ENCODE results near the gene KHNYN.

Gene KHNYN

GRCh38 chr14:24418492-24418873, 11.3 kb upstream of the KHNYN start:
- in situ Hi-C loops (cut with HindIII; ENCODE audit: low sequenced_read_pairs), result loop anchor here (5.0 kb wide), 1 partner anchor 51 kb away; the partner anchor contains the start of gene NFATC4

GRCh38 chr14:24422261-24422660, 7.5 kb upstream of the KHNYN start:
- in situ Hi-C loops (cut with HindIII; ENCODE audit: low sequenced_read_pairs), result loop anchor here (5.0 kb wide), 1 partner anchor 100 kb away; no protein-coding TSS in a partner anchor

GRCh38 chr14:24422694-24423601, 6.8 kb upstream of the KHNYN start:
- in situ Hi-C loops (cut with HindIII; ENCODE audit: low sequenced_read_pairs), result loop anchor here (5.0 kb wide), 1 partner anchor 101 kb away; no protein-coding TSS in a partner anchor

GRCh38 chr14:24425704-24426103, 4.0 kb upstream of the KHNYN start:
- in situ Hi-C loops (cut with HindIII; ENCODE audit: low sequenced_read_pairs), result no loop called here

- in situ Hi-C loops (cut with HindIII; ENCODE audit: low sequenced_read_pairs), result no loop called here
Observed at GRCh38 chr14:24426150-24426911, 3.4 kb upstream of the KHNYN start.

- in situ Hi-C loops (cut with HindIII; ENCODE audit: low sequenced_read_pairs), result no loop called here
Observed at GRCh38 chr14:24426912-24427536, 2.7 kb upstream of the KHNYN start.

GRCh38 chr14:24427537-24428508, 1.9 kb upstream of the KHNYN start:
- in situ Hi-C loops (cut with HindIII; ENCODE audit: low sequenced_read_pairs), result no loop called here

- in situ Hi-C loops (cut with HindIII; ENCODE audit: low sequenced_read_pairs), result no loop called here
Observed at GRCh38 chr14:24428628-24429394, 943 bp upstream of the KHNYN start.

GRCh38 chr14:24430143-24430681, 458 bp downstream of the KHNYN start:
- in situ Hi-C loops (cut with HindIII; ENCODE audit: low sequenced_read_pairs), result no loop called here

GRCh38 chr14:24430682-24431568, 1.2 kb downstream of the KHNYN start:
- in situ Hi-C loops (cut with HindIII; ENCODE audit: low sequenced_read_pairs), result no loop called here

GRCh38 chr14:24431569-24432258, 2.0 kb downstream of the KHNYN start:
- in situ Hi-C loops (cut with HindIII; ENCODE audit: low sequenced_read_pairs), result no loop called here

- in situ Hi-C loops (cut with HindIII; ENCODE audit: low sequenced_read_pairs), result no loop called here
Observed at GRCh38 chr14:24432259-24433131, 2.7 kb downstream of the KHNYN start.

- in situ Hi-C loops (cut with HindIII; ENCODE audit: low sequenced_read_pairs), result no loop called here
Observed at GRCh38 chr14:24434036-24434435, 4.3 kb downstream of the KHNYN start.

GRCh38 chr14:24434676-24435075, 4.9 kb downstream of the KHNYN start:
- in situ Hi-C loops (cut with HindIII; ENCODE audit: low sequenced_read_pairs), result loop anchor here (5.0 kb wide), 1 partner anchor 97 kb away; the partner anchor contains the start of genes ADCY4 and RIPK3

GRCh38 chr14:24435192-24435810, 5.5 kb downstream of the KHNYN start:
- in situ Hi-C loops (cut with HindIII; ENCODE audit: low sequenced_read_pairs), result loop anchor here (5.0 kb wide), 1 partner anchor 98 kb away; the partner anchor contains the start of genes ADCY4 and RIPK3

GRCh38 chr14:24435998-24436354, 6.2 kb downstream of the KHNYN start:
- in situ Hi-C loops (cut with HindIII; ENCODE audit: low sequenced_read_pairs), result loop anchor here (5.0 kb wide), 1 partner anchor 99 kb away; the partner anchor contains the start of genes ADCY4 and RIPK3

All from endothelial cell of hepatic sinusoid (primary cell).